Measurements from ENCODE around the gene XKRX.

The XKRX gene

DNA sequence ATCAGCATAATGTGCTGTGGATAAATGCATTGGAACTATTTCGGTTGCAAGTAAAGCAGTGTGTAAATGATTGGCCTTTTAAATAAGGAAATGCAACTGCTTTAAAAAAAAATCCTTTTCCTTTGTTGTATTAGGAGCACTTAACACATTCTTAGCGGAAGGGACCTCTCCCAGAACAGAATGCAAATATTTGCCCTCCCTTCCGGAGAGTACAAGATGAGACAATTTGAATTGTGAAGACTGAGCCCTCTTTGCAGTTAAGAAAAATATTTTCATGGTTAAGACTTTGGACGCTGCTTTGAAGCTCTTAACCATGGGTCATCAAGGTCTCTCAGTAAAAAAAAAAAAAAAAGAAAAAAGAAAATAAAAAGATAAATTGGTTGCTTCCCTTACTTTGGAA lies 45.1 kb downstream of the XKRX start:
- no peak for DNase-seq

DNA sequence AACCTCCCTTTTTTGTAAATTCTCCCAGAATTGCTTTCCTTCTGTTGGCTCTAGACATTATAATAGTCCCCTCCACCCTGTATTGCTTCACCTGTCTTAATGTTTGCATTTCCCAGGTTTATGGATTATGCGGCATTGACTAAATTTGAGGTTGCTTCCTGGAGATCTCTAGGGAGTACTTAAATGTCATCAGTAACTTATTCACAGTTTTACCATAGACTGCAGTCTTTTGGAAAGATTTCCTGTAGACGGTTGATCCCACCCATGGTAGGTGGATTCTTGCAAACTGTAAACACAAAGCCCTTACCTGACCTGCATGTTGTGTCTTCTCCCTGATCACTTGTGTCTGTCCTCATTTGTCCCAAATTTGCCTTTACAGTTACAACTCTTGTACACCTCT lies 48.3 kb downstream of the XKRX start:
- no peak for DNase-seq

DNA sequence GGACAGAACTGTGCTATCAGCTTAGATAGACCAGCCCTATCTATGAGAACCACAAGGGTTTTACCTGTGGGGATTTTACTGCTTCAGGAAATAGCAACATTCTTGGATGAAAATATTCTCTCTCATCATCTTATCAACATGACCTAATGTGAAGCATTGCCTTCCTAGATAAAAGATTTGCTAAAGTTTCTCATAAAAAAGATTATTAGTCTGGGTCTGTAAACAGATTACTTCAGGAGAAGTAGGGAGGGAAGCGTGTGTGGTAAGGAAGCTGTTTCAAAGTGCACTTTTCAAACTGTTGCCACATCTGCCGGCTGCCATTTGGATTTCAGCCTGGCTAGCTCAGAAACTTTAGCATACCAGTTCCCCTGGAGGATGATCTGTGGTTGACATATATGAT lies 54.4 kb downstream of the XKRX start, which contains the start of gene NOX1:
Gene NOX1 (minus strand): TSS at position 35 of the 400 bp plus-strand sequence. CDS start 220 bp downstream, outside the sequence.
- no peak for DNase-seq

DNA sequence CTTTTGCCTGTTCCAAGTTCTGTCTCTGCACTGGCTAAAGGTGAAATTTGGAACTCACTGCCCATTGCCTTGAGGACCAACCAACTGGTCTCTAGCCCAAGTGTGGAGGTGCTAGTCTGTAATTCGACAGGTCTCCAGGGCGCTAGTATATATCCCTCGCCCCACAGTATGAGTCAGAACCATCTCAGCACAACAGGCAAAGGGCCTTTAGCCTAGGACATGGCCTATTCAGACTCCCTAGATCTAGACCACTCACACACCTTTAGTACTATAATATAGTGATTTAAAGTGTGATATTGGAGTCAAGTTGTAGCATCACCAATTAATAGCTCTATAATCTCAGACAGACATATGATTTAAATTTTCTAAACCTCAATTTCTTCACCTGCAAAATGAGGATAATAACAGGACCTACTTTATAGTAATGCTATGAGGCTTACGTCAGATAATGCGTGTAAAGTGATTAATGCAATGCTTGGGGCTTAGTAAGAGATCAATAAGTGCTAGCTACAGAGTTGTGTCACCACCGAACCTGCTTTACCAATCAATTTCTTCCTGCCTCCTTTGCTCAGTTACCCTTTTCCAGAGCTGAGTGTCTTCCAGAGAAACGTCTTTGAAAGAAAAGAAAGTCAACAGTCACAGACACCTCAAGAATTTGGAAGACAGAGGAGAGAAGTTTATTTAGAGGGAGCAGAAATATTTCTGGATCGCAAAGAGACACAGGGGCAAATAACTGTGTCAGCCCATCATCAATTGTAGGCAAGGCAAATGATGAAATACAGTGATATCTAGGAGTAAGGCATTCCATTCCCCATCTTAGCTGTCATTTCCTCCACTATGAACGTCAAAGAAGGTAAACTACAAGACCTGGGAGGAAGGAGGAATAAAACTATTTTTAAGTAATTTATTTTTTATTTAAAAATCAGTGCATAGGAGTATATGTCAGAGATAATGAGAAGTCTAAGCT lies 56.8 kb downstream of the XKRX start:
- no peak for DNase-seq

DNA sequence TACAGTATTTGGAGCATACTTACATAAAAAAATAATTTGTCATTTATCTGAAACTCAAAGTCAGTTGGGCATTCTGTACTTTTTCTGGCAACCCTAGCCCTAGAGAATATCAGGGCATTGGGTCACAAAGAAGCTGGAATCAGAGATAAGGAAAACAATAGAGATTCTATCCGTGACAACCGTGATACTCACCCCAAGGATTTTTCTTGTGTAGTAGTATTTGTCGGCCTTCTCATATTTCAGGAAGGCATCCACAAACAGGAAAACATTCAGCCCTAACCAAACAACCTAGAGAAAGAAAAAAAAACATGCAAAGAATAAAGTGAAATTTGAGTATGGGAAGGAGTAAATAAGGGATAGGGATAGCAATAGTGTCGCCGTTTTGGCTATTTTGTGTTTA lies 58.2 kb downstream of the XKRX start:
- no peak for DNase-seq

DNA sequence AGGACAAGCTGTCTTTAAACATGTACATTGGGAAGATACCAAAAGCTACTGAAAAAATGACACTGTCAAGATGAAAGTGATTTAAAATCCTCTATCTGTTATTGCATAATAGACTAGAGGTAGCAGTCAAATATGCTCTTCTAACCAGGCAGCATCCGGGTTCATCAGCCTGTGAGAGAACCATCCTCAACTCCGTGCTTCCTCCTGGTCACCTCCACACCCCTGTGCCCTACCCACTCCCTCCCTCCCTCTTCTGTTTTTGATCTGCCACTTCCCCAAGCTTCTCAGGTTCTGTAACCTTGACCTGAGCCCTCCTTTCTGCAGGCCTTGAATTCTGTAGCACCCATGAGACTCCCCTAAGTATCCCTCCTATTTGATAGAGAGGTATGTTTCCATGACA lies 60.4 kb downstream of the XKRX start:
- DNase-seq: no peak

DNA sequence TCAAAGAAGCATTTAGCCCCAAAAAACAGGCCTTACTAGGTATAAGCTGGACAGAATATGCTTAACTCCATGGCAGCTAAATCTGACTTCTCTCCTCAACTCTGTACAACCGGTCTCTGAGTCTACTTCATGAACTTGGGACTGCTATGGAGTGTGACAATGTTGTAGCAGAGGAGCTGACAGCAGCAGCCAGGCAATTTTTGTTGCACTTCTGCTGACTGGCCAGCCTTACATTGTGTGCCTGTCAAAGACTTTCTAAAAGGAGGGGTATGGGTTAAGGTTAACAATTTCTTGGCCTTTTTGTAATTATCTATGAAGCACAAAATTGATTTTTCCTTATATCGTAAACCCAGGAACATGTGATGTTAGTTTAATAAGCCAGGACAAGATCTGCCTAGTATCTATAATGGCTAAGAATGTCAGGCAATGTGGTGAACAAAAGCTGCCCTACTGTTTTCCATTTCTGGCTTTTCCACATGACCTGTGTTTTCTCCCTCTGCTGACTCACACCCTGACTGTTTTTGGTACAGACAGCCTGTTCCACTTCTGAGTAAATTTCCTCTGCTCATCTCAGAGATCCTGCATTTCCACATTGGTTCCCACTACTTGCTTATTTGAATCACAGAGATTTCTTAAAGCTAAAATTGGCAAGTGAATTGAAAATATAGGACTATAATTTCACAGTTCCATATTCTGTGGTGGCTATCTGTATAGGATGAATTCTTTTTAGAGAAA lies 63.9 kb downstream of the XKRX start:
- no peak for DNase-seq
